NCI-H748 treated with DMSO at 0.1 percent for 48 hours (cell line): ENCODE results near the gene PKP1.

ENCODE experiments used
- DNase-seq: peaks from one replicate; lab custom pipeline; 2025; lab: John Stamatoyannopoulos, UW

PKP1 gene

DNA sequence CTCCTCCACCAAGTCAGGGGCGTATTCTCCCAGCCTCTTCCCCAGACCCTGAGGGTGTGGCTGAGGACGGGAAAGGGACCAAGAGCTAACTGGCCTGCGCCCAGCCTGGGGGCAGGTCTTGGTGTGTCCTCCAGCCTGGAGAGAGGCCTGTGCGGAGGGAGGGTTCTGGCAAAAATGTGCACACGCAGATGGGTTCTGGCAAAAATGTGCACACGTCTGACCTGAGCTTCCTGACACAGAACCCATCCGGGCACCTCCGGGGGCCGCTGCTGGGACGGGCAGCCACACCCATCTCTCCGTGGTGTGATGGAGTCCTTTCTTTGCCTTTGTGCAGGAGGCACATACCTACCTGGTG is 23.1 kb upstream of the PKP1 start:
- DNase-seq, result no peak

- no peak for DNase-seq
These were observed 22.5 kb upstream of the PKP1 start for GRCh38 chr1:201260648-201261311.

DNA sequence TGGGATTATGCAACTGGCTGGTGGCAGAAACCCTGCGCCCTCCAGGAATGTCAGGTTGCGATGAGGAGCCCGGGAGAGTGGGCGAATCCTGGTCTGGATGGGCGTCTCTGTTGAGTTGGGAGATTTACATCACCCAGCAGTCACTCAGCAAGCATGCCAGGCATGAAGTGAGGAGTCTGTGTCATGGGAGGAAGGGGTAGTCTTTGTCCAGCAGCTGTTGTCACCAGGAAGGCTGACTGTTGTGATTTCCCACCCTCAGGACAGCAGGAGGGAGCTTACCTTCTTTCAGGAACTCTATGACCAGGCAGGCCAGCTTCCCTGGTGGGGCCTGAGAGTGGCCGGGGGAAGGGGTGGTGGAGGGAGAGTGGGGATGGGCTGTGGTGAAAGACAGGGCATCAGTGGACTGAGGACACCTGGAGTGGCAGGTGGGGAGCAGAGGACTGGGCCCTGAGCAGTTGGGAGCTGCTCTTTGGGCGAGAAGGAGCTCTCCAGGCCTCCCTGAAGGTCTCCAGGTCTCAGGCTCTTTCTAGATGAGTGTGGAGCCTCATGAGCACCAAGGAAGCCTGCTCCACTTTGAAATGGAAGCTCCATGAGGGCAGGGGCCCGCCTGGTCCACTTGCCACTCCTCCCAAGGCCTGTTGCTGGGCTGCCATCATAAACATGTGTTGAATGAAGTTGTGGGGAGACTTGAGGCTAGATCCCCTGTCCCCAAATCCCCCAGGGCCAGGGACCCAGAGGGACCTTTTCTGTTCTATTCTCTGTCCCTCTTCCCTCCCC is 21.3 kb upstream of the PKP1 start:
- DNase-seq, result no peak

DNA sequence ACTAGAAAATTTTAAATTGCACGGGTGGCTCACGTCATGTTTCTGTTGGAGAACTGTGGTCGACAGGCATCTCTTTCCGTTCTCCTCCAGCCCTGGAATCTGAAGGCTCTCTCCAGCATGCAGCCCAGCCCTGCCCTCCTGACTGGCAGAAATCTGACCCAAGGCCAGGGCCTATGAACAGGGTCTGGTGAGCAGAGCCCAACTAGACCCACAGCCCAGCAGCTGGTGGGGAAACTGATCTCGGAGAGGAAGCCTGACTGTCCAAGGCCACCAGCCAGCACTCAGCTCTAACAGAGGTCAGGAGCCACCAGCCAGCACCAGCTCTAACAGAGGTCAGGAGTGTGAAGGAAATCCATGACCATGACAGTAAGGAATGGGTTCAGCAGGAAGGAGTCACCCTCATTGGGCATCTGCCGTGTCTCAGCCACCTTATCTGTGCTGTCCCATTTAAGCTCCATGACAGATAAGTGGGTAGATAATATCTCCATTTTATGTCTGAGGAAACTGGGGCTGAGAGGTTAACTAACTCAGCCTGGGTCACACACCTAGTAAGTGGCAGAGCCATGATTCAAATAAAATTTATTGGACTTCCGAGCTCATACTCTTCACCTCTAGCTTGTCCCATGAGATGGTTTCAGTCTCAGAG is 20.2 kb upstream of the PKP1 start:
- DNase-seq, result no peak

DNA sequence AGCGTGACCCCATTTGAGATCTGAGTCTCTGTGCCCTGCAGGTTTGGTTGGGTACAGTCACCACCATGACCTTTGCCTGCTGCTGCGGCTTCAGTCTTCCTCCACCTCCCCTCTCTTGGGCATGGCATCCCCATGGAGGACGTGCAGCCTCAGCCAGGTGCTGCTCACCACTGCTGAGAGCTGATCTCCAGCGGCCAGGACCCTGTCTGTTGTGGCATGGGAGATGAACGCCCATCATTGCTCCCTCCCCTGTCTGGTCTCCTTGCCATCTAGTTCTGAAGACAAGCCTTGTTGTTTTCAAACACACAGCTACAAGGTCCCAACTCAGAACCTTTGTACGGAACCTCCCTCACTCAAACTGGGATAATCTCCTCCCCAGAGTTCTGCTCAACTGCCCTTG is 19.2 kb upstream of the PKP1 start:
- no peak for DNase-seq

GRCh38 chr1:201264554-201264953 is 18.8 kb upstream of the PKP1 start:
- DNase-seq, result no peak

GRCh38 chr1:201265756-201266155 is 17.6 kb upstream of the PKP1 start:
- no peak for DNase-seq

DNA sequence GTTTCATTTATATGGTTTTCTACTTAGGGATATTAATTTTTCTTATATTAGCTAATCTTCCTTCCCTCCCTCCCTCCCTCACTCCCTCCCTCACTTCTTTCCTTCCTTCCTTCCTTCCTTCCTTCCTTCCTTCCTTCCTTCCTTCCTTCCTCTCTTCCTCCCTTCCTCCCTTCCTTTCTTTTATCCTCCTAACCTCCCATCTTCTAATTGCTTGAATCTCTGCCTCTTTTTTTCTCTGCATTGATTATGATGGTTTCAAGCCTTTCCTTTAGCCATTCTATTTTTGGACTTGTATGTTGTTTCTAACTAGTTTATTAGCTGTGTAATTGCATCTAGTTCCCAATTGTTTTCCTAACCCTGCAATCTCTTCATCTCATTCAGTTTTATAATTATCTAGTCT is 17.0 kb upstream of the PKP1 start:
- DNase-seq, result no peak

DNA sequence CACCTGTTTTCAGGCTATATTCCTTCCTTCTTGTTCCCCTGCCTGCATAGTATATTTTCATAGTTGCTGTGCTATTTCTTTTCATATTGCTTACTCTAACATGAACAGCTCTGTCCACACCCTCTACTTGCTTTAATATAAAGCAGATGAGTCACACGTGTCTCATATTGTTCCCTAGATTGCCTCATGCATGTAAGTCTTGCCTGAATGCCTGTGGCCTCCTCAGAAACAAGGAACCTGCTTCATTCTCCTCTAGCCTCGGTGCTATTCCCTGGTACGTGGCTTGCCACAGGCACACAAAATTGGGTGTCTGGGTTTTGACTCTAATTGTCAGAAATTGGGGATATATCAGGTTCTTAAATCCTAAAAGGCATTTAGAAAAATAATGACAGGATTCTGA is 16.5 kb upstream of the PKP1 start:
- DNase-seq, result peak; percentile 4

DNA sequence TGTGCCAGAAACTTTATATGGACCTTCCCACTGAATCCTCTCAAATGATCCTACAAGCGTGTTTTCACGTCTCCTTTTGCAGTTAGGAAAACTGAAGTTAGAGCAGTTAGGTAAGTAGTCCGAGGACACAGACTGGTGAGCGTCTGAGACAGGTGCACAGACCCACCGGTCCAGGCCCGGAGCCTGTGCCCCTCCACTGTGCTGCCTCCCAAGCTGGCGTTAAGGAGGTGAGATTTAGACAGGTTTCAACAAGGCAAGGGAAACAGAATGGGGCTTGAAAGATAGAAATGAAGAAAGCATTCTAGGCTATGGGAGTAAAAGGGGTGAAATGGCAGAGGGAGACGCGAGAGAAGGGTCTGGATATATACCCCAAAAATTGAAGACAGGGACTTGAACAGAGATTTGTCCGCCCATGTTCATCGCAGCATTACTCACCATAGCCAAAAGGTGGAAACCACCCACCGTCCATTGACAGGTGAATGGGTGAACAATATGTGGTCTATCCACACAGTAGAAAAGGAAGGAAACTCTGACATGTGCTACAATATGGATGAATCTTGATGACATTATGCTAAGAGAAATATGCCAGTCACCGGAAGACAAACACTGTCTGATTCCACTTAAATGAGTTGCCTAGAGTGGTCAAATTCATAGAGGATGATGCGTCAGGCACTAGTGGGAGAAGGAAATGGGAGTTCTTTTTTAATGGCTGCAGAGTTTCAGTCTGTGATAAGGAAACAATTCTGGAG is 15.7 kb upstream of the PKP1 start:
- DNase-seq, result no peak

DNA sequence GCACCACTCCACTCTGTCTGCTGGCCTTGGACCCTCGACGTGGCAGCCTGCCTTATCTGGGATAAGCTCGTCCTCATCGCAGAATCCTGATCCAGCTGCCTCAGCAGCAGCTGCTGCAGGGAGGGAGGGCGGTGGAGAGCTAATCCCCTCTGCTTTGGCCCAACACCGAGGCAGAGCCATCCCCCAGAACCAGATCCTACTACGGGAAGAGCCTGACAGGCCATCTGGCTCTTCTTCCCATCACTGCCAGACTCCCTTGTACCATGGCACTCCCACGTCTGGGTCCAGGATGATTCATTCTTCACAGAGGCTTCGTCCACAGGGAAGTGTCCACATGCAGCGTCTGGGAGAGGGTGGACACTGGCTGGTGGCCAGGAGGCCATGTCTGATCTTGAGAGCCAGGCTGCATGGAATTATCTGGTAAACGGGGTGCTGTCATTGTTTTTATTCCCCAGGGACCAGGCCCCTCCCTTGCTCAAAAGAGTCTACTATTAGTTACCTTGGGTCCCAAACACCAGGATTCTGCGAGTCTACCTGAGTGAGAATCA is 14.6 kb upstream of the PKP1 start:
- no peak for DNase-seq

- DNase-seq, result no peak
These were observed 14.0 kb upstream of the PKP1 start for GRCh38 chr1:201269281-201269680.

DNA sequence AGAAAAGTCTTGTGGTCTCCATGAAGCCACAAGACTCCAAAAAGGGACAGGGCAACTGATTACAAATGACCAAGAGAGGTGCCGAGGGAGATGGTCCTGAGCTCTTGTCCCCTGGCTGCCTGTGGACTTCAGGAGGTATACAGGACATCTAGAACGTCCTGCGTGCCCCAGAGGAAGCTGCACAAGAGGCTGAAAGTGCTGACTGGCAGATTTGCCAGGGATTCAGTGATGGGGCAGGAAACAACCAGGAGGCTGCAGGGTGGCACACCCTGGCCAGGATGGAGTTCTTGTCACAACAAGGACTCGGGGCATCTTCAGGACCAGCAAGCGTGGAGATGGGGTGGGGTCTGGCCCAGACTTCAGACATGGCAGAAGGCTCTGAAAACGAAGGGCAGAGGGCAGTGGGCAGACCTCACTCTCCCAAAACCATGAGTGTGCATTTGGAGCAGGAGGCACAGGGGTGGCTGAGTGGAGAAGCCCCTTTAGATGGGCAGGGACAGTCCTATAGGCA is 13.4 kb upstream of the PKP1 start:
- DNase-seq, result no peak

DNA sequence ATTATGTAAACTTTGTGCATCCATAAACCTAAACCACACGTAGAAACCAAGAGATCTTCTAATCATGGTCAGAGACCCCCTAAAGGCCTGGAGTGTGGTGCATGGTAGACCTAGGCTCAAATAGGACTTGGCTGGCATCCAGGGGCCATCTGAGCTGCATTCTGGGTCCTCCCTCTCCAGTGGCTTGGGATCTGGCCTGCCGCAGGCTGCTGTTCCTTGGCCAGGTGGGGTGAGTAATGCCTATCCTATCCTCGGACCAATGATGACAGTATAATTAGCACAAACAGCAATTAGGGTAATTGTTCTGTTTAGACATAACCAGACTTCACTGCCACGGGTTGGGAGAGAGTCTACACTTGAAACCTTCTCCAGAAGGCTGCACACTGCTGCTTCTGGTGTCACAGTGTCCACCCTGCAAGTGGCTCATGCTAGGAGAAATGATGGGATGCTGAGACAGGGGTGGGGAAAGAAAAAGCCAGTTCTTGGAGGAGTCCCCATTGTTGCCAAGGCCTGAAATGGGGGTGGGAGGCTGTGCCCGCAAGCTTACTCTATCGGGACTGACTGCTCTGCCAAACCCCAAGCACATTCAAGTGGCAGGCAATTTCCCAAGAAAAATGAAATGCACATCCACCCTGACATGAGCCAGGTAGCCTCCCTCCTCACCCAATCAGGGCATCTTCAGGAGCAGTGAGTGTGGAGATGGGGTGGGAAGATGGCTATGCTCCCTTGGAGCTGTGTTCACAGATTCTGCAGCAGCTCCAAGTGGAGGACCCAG is 12.5 kb upstream of the PKP1 start:
- peak; percentile 16 for DNase-seq

DNA sequence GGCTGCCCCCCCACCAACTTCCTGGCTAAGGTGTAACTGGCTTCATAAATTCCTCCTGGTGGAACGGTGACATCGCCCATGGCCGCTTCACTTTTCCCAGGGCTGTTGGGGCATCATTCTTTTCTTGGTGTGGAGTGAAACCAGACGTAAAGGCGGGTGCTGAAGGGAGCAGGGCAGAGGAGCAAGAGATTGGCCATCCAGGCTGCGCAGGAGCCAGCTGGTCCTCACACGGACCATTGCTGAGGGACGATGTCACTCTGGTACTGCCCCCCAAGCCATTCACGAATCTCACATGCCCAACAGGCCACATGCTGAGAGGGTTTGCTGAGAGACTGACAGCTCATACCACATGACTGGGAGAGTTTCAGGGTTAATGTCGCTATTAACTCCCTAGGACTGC is 10.5 kb upstream of the PKP1 start:
- DNase-seq, result no peak

GRCh38 chr1:201274616-201275252 is 8.6 kb upstream of the PKP1 start:
- DNase-seq, result no peak

- no peak for DNase-seq
These were observed 8.0 kb upstream of the PKP1 start for GRCh38 chr1:201275253-201275666.

DNA sequence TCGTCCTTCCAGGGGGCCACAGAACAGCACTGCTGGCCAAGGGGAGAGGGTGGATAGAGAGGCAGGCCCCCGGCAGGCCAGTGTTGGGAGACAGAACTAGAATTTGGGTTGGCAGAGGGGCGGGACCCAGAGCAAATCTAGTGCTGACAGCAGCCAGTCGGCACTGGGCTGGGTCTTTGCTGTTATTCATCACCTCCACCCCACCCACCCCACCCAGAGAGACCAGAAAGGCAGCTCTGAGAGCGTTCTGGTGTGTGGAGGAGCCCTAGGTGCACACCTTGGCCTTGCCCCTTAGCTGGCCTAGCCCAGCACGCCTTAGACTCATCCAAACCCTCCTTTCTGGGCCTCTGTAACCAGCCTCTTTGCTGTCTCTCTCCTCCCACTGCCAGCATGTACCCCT is 6.4 kb upstream of the PKP1 start:
- no peak for DNase-seq

GRCh38 chr1:201277441-201277840 is 5.9 kb upstream of the PKP1 start:
- DNase-seq, result no peak

DNA sequence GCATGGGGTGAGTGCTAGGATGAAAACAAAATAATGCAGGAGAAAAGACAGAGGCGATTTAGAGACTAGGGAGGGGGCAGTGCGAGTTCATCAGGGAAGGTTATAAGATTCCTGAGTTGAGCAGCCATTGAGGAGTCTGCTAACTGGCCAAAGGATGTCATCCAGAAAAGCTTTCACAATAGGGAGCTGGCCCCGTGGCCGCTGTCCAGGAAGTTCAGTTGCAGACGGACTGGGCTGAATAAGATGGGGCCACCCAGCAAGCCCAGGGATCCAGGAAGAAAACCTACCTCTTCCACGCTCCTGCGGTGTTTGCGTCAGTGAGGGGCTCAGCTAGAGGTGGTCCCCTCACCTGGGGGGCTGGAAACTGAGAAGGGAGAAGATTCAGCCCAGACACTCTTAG is 4.0 kb upstream of the PKP1 start:
- no peak for DNase-seq

- no peak for DNase-seq
These were observed 2.4 kb upstream of the PKP1 start for GRCh38 chr1:201280884-201281283.
